ENCODE results near the gene ARPC4.
"Not testable (repeated sequence)": the region's sequence is repeated elsewhere in the genome, so short reads cannot be mapped to it uniquely, and the experiment has no call there.

DNA sequence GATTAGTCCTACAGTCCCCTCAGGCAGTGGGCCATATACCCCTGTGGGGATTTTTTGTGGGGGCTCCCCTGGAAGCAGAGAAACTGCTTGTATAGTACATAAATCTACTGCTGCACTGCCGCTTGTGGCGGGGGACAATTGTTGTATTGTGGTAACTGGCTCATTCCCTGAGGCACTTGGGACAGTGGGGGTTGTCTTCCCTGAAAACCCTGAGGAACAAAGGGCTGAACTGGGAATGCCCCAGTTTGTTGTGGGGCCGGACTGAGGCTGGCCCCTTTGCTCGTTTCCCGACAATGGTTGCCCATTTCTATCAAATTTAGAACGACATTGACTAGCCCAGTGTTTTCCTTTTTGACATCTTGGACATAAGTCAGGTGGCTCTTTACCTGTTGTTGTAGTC, 58.5 kb downstream of the ARPC4 start:
- TF ChIP-seq, protein P1, sequence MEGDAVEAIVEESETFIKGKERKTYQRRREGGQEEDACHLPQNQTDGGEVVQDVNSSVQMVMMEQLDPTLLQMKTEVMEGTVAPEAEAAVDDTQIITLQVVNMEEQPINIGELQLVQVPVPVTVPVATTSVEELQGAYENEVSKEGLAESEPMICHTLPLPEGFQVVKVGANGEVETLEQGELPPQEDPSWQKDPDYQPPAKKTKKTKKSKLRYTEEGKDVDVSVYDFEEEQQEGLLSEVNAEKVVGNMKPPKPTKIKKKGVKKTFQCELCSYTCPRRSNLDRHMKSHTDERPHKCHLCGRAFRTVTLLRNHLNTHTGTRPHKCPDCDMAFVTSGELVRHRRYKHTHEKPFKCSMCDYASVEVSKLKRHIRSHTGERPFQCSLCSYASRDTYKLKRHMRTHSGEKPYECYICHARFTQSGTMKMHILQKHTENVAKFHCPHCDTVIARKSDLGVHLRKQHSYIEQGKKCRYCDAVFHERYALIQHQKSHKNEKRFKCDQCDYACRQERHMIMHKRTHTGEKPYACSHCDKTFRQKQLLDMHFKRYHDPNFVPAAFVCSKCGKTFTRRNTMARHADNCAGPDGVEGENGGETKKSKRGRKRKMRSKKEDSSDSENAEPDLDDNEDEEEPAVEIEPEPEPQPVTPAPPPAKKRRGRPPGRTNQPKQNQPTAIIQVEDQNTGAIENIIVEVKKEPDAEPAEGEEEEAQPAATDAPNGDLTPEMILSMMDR (IDR thresholded peaks at IDR 0.05), result not testable (repeated sequence)
- TF ChIP-seq POLR2A (IDR thresholded peaks at IDR 0.05), result not testable (repeated sequence)

Measured in heart left ventricle (tissue), 13 donors.